Activated CD4-positive, alpha-beta T cell treated with anti-CD3 and anti-CD28 coated beads for 4 hours (primary cell): Measurements from ENCODE around the gene HOXC6.

Experiments used
- DNase-seq, 2 donors: peaks; one replicate each; pipeline ENCODE4 v3.0.0-alpha.2; 2020

Gene HOXC6

GRCh38 chr12:54016478-54016964, 11.7 kb upstream of the HOXC6 start:
- DNase-seq = no peak

GRCh38 chr12:54017027-54017788, 11.0 kb upstream of the HOXC6 start:
- no peak for DNase-seq

DNA sequence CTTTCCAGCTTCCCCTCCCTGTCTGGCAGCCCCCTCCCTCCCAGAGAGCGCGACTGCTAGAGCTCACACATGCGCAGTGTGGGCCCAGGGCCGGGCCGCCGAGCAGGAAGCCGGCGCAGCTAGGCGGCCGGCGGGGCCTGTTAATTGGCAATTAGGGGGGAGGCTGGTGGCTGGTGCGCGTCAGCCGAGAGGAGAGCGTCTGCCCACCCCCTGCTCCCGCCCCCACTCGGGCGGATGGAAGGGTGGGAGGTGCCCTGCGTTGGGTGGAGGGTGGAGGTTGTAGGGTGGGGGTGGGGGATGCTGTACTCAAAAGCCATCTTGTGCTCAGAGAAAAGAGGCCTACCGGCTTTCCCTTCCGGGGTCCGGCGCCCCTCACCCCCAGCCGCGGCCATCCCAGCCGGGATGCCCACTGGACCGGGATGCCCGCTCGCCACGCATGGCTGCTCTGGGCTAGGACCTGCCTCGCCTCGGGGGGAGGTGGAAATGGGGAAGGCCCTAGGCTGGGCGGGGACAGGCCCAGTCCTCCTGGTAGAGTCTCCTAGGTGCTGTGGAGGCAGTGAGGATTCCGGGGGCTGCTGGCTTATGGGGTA, 10.3 kb upstream of the HOXC6 start:
- DNase-seq = peak; percentile 58 to 66

GRCh38 chr12:54018468-54018984, 9.7 kb upstream of the HOXC6 start:
- DNase-seq = no peak

GRCh38 chr12:54019091-54019811, 9.0 kb upstream of the HOXC6 start:
- DNase-seq = no peak

GRCh38 chr12:54019924-54020590, 8.2 kb upstream of the HOXC6 start:
- no peak for DNase-seq

- no peak for DNase-seq
These were observed 7.4 kb upstream of the HOXC6 start for GRCh38 chr12:54020591-54021405.

GRCh38 chr12:54021432-54022013, 6.7 kb upstream of the HOXC6 start:
- no peak for DNase-seq

- DNase-seq = no peak
These were observed 5.0 kb upstream of the HOXC6 start for GRCh38 chr12:54022960-54023884.

- DNase-seq = no peak
These were observed 4.1 kb upstream of the HOXC6 start for GRCh38 chr12:54024127-54024526.

DNA sequence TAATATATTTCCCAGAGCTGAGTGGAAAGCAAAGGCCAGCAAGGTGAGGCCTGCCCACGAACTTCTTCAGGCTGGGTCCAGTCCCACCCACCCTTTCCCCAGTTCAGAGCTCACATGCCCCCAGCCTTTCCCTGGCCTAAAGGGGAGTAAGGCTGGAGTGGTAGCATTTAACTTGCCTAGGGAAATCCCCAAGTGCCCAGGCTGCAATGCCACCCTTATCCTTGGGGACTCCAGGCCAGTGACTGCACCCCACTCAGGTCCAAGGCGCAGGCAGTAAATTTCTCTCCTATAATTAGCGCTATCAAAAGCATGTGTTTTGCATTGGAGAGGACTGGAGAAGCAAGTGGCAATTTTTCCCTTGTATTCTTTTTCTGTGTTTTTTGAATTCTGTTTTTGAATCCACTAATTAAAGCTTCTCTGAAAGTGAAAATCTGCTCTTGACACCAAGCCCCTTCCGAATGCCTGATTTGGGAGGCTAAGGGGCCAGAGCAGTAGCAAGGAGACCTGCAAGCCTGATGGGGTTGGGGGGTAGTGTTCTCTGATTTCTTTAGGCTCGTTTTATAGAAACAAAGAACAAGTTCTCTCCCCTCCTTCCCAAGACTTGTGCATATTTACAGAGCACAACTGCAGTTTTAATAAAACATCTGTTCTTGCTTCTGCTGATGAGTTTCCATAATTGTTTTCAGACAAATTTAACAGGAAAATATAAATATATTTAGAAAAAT, 3.5 kb upstream of the HOXC6 start:
- no peak for DNase-seq

- DNase-seq = no peak
These were observed 2.5 kb upstream of the HOXC6 start for GRCh38 chr12:54025499-54026405.

GRCh38 chr12:54026640-54027441, 1.4 kb upstream of the HOXC6 start:
- DNase-seq = no peak

GRCh38 chr12:54027442-54027786, 826 bp upstream of the HOXC6 start:
- no peak for DNase-seq

- DNase-seq = no peak
These were observed 1.5 kb downstream of the HOXC6 start for GRCh38 chr12:54029529-54030441.

GRCh38 chr12:54030442-54030801, 2.2 kb downstream of the HOXC6 start:
- no peak for DNase-seq

GRCh38 chr12:54030889-54031471, 2.7 kb downstream of the HOXC6 start:
- no peak for DNase-seq
